Measurements from ENCODE around the gene FBLN7. TPM values are rescaled to one million over a fixed set of nuclear protein-coding genes. Genes with fewer than 3 reads are reported as not detected.
"Not testable (repeated sequence)": the region's sequence is repeated elsewhere in the genome, so short reads cannot be mapped to it uniquely, and the experiment has no call there.

The FBLN7 gene
- total RNA-seq, 1 donor from 2014 or later, result 0.32 TPM

DNA sequence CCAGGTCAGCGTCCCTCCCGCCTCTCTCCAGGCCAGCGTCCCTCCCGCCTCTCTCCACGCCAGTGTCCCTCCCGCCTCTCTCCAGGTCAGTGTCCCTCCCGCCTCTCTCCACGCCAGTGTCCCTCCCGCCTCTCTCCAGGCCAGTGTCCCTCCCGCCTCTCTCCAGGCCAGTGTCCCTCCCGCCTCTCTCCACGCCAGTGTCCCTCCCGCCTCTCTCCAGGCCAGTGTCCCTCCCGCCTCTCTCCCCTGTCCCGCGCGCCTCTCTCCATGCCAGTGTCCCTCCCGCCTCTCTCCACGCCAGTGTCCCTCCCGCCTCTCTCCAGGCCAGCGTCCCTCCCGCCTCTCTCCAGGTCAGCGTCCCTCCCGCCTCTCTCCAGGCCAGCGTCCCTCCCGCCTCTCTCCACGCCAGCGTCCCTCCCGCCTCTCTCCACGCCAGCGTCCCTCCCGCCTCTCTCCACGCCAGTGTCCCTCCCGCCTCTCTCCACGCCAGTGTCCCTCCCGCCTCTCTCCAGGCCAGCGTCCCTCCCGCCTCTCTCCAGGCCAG lies 1.5 kb downstream of the FBLN7 start:
- peak; percentile 38 for DNase-seq
- intact Hi-C loops (cut with micrococcal nuclease), result not testable (repeated sequence)

DNA sequence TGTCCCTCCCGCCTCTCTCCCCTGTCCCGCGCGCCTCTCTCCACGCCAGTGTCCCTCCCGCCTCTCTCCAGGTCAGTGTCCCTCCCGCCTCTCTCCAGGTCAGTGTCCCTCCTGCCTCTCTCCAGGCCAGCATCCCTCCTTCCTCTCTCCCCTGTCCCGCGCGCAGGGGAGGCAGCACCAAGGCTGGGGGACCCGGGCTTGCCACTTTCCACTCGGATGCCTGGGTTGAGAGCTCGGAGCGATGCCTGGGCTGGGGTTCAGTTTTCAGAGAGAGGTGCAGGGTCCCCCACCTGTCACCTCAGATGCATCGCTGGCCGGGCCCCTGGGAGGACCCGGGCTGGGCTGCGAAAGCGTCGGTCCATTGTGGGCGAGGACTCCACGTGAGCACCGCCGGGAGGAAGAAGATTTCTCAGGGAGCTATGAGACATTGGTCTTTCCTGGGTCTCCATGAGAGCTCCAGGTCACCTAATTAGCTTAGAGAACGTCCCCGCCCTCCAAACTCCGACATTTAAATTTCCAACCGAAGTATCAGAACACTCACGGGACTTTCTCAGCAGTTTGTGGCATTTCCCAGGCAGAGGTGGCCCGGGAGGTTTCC lies 2.1 kb downstream of the FBLN7 start:
- intact Hi-C loops (cut with micrococcal nuclease), result no loop called here
- DNase-seq, result no peak

More for the DNA sequence above, 1.5 kb downstream of the FBLN7 start:
- ATAC-seq, result not testable (repeated sequence)

DNA sequence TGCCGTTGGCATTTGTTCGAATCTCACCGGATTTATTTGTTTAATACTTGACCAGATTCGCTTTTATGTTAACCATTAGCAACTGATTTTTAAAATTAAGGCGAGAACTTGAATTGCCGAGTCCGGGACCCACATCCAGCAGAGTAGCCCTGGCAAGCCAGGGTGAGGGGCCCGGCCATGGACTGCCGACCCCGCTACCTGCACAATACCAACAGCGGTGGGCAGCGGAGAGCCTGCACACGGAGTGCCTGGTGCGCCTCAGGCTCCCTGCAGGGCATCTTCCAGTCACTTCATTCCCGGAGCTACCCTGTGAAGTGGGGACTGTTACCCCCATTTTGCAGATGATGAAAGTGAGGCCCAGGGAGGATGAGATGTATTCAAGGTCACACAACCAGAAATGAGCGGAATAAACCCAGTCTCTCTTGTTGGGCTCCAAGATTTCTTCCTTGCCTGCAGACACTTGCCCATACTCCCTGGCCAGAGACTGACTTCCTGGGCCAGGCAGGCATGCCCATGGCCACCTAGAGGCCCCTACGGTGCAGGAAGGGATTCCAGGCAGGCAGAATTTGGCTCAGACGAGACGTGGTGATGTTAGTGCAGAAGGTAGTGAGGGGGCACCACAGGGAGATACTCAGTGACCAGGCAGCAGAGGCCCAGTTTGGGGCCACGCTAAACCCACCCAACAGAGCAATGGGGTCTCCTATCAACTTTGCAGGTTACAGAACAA lies 2.9 kb downstream of the FBLN7 start:
- intact Hi-C loops (cut with micrococcal nuclease), result no loop called here
- DNase-seq, result no peak
- ATAC-seq, result no peak

More for the DNA sequence above, 2.1 kb downstream of the FBLN7 start:
- ATAC-seq, result no peak

DNA sequence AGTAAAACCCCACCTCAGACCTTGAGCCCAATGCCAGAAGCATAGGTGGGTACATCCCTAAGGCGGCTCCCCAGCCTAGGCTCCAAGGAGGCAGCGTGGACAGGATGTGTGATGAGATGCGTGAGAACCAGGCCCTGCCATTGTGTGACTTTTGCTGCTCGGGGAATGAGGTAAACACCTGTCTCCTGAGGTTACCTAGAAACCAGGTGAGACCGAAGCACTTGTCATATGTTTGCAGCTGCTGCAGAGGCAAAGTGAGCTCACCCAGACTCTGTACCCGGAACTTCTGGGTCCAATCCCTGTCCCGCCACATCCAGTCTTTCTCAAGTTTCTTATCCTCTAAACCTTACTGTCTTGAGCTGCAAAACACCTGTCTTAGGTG lies 3.4 kb downstream of the FBLN7 start:
- DNase-seq (no peak), ATAC-seq (no peak)
- intact Hi-C loops (cut with micrococcal nuclease), result no loop called here

DNA sequence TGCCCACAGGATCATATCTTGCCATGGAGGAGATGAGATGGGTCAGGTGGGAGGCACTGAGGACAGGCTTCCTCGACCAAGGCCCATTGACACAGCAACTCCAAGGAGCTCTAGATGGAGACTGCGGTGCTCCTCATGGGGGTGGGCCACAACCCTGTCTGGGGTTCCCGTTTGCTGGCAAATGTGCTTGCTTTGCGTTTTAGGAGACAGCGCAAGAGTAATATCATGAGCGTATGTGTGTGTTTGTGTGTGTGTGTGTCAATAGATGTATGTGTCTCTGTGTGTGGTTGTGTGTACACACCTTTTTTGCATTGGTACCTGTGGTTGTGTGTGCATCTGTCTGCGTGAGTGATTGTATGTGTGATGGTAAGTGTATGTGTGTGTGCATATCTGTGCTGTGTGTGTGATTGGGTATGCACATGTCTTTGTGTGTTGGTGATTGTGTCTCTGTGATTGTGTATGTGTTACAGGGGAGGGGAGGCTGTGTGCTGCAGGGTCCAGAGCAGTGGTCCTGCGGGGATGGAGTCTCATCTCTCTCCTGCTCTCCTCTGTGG lies 4.4 kb downstream of the FBLN7 start:
- DNase-seq (no peak), ATAC-seq (no peak)
- intact Hi-C loops (cut with micrococcal nuclease), result no loop called here

DNA sequence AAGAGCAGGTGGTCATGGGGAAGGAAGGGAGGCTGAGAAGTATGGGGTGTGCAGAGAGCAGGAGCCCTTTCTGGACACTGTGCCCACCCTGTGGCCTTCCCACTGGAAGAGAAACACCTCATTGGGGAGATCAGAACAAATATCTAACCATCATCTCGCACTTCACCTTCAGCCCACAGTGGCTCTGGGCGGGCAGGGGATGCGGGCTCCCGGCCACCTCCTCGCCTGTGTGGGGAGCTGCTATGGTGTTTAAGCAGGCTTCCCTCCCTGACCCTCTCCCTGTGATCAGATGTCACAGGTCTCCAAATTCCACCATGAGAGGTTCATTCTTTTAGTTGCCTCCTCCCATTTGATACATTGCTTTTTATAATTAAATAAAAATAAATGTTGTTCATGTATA lies 5.0 kb downstream of the FBLN7 start:
- DNase-seq (no peak), ATAC-seq (no peak)
- intact Hi-C loops (cut with micrococcal nuclease), result no loop called here

DNA sequence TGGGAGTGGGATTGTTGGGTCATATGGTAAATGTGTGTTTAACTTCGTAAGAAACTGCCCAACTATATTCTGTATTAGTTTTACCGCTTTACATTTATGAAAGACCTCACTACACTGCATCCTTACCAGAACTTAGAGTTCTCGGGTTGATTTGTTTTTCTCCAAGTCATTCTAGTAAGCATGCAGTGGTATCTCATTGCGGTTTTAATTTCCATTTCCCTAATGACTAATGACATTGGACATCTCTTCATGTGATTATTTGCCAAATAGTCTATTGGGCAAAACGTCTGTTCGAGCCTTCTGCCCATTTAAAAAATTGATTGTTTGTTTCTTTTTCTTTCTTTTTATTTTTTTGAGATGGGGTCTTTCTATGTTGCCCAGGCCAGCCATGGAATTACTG lies 6.8 kb downstream of the FBLN7 start:
- ATAC-seq (no peak), DNase-seq (no peak)
- intact Hi-C loops (cut with micrococcal nuclease), result no loop called here

DNA sequence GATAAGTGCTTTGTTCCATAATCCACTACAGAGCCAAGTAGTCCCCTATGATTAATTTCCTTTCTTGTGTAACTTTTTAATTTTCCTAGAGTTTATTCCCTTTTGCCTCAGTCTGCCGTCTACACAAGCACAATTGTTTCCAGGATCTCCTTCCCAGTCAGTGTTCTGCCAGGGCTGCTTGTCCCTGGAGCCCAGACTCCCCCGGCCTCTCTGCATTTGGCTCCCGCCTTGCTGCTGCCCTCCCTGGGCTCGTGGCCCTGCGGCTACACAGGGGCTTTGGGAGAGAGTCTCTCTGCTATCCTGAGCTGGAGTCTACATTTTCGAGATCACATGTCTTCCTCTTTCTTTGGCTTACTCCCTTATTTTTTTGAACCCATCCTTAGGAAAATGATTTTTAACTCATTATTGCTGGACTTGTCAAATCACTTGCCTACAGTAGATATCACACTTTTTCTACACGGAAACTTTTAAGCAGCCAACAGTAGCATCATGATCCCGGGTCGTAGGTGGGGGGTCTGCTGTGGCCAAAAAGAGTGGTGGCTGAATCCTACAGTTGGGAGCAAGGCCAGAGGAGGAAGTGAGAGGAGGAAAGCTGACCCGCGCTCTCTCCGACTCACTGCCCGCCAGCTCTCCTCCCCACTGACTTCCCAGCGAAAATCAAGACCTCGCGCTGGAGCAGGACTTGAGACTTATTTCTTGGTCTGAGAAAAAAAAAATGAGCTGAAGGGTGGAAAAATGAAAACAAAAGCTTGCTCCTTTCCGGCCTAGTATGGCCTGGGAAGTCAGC lies 9.4 kb downstream of the FBLN7 start:
- intact Hi-C loops (cut with micrococcal nuclease), result no loop called here
- peak; percentile 62 for DNase-seq
- ATAC-seq, result peak; percentile 78

DNA sequence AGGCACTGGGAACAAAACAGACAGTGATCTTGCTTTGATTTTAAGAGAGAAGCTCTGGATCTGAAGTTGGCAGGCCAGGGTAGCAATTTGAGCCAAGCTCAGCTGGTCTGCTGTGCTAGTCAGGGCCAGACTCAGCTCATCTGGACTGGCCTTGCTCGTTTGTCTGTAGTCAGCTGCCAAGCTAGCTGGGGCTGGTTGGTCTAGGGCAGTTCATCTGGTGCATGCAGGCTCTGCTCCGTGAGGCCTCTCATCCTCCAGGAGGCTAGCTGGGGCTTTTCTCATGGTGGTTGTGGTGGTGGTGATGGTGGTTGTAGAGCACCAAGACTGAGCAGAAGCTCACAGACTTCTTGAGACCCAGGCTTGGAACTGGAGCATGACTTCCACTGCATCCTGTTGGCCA lies 10.3 kb downstream of the FBLN7 start:
- no peak for ATAC-seq
- DNase-seq, result no peak
- intact Hi-C loops (cut with micrococcal nuclease), result no loop called here

DNA sequence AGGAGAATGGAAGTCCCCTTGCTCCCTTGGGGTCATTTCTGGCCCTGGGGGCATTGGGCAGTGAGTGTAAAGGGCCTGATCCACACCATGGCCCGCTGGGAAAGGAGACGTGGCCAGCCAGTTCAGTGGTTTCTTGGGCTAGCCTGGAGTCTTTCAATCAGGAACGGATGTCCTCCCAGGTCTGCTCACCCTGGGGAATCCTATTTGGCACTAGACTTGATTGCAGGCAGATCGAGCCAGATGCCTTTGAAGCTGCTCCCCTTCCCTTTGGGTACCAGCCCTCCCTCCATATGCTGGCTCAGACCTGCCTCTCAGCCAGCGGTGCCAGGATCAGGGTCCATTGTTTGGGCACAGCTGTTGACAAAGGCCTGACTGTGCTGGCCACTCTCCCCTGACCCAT lies 11.0 kb downstream of the FBLN7 start:
- ATAC-seq (no peak), DNase-seq (no peak)
- intact Hi-C loops (cut with micrococcal nuclease), result no loop called here

DNA sequence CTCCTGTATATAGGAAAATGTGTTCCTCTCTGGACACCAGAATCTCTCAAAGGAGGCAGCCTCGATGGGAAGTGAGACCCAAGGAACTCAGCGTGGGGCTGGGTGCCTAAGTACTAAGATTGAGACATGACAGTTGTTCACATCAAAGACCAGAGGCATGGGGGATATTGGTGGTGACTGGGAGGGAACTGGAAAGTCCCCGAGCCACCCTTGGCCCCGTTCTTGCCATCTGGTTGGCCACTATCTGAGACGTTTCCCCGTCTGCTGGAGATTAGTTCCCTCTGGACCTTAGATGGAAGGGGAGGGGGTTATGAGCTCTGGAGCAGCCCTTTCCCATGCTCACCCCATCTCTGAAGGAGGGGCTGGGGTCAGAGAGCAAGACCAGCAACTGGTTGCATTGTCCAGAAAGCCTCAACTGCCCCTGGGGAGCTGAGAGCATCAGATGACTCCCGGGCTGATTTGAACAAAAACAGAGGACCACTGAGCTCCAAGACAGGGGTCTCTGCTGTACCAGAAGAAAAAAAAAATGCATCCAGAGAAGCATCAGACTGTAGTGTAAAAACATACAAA lies 11.8 kb downstream of the FBLN7 start:
- DNase-seq, result no peak
- ATAC-seq, result peak; percentile 36
- intact Hi-C loops (cut with micrococcal nuclease), result no loop called here

DNA sequence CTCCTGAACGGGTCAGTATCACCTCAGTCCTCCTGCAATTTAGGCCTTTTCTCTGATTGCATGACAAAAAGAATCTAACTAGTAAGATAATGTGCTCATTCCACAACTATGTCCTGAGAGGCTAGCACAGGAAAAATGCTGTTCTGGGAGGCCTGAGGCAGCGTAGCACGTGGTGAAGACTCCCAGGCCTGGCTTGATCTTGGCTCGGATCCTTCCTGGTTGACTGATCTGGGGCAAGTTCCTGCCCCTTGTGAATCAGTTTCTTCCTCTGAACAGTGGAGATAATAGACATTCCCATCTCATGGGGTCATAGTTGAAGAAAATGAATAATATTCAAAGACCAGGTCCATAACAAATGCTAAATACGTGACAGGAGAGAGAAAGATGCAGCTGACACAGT lies 12.3 kb downstream of the FBLN7 start:
- intact Hi-C loops (cut with micrococcal nuclease), result no loop called here
- ATAC-seq, result peak; percentile 71
- no peak for DNase-seq

DNA sequence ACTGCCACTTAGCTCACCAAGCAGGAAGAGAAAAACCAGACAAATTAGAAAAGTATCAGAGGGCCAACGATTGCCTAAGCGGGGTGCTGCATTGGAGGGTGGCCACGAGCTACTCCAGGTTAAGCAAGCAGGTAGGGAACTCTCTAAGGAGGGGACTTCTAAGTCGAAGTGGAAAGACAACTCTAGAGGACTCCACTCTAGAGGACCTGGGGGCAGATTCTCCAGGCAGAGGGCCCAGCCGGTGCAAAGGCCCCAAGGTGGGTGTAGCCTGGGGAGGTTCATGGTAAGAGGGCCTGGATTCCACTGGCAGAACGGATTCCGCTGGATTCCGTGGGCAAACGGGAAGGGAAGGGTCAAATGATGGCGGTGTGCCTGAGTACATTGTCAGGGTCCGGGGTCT lies 12.7 kb downstream of the FBLN7 start:
- DNase-seq, result no peak
- no peak for ATAC-seq
- intact Hi-C loops (cut with micrococcal nuclease), result no loop called here

DNA sequence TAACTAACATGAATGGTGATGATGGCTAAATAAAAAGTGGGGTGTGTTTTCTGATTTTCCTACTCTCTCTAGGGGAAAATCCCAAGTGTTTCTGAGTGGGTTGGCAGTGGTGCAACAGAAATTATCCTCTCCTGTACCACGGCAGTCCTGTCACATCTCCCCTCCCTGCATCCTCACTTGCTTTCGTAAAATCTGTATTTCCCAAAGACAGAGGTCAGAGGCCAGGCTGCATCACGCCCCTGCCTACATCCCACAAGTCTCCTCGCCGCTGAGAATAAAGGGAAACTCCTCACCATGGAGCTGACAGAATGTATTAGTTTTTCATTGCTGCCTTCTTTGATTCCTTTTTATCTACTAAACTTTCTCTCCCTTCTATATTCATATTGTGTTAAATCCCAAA lies 13.1 kb downstream of the FBLN7 start:
- DNase-seq, result no peak
- intact Hi-C loops (cut with micrococcal nuclease), result no loop called here
- ATAC-seq, result no peak

DNA sequence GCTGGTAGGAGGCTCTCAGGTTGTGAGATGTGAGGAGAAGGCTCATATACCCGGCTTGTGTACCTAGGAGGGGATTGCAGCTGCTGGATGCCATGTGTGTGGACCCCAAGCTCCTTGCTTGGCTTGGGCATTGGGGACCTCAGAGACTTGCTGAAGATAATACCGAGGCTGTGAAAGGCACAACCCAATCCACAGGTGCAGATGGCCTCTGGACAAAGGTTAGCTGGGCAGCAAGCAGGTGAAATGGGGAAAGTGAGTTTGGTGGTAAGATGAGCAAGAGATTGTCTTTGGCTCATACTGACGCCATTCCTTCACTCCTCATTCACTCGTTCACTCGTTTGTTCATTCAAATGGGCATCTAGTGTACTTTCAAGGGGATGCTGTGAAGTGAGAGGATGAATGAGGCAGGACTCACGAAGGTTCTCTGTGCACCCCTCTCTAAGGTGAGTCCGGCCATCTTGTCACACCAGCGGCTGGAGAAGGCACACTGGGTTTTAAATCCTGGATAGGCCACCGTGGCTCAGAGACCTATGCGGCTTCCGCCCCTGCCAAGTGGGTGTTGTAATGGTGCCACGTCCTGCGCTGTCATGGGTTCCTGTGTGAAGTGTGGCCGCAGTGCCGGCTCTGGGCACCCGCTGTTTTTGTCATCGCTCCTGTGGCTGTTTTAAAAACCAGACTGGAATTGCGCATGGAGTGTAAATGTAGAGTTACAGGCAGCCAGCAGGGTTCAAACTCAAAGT lies 13.7 kb downstream of the FBLN7 start:
- ATAC-seq (no peak), DNase-seq (no peak)
- intact Hi-C loops (cut with micrococcal nuclease), result no loop called here

DNA sequence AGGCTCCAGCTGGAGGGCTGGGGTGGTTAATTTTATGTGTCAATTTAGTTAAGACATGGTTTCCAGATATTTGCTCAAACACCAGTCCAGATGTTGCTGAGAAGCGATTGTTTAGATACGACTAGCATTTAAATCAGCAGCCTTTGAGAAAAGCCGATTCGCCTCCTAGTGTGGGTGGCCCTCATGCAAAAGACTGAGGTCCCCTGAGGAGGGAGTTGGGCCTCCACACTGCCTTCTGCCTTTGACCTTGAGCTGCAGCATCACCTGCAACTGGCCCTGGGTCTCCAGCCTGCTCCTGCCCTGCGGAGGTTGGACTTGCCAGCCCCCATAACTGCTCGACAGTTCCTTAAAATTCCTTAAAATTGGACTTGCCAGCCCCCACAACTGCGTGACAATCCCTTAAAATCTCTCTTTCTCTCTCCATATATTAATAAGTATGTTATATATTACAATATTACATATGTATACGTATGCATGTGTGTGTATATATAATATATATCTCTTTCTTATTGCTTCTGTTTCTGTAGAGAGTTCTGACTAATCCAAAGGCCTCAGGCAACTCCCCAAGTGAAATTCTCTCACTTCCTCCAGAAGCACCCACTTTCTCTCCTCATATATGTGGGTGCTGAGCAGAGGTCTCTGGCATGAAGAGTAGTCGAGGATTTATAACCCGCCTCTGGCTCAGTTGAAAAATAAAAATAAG lies 14.4 kb downstream of the FBLN7 start:
- DNase-seq, result no peak
- intact Hi-C loops (cut with micrococcal nuclease), result no loop called here
- no peak for ATAC-seq

DNA sequence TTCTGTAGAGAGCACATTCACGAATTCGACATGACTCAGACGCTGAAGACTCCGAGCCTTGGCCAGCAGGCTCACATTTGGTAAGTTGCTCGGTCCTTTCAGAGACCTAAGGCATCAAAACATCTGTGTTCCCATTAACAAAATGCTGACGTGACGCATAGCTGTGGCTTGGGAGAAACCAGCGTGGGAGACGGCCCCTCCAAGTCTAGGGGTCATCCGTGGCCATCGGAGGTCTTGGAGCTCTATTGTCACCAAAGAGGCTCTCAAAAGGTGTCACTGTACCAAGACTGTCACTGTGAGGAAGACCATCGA lies 14.9 kb downstream of the FBLN7 start:
- DNase-seq (no peak), ATAC-seq (no peak)
- intact Hi-C loops (cut with micrococcal nuclease), result no loop called here

DNA sequence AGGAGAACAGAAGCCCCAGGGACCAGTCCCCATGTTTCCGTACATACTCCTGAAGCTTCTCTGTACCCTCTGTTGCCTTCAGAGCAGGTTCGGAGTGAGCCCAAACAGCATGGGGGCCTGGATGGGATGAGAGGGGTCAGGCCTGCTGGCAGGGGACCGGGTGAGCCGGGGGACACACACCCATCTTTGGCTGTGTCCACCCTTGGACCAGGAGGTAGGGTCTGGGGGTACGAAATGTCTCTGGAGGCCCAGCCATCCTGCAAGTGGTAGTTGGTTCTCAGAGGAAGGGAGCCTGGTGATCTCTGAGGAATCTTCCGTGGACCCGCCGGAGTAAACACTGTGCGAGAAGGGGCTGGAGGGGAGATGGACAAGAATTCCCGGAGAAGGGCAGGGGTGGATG lies 15.3 kb downstream of the FBLN7 start:
- ATAC-seq (no peak), DNase-seq (no peak)
- intact Hi-C loops (cut with micrococcal nuclease), result no loop called here

All from left ventricle myocardium superior (tissue), 1 donor.